RCC 7860 (cell line): ENCODE results near the gene CDC123.
"Not testable (repeated sequence)": the region's sequence is repeated elsewhere in the genome, so short reads cannot be mapped to it uniquely, and the experiment has no call there.

ENCODE experiments used
- DNase-seq: peaks from one replicate; pipeline ENCODE4 v3.0.0-alpha.2; 2015; ENCODE audit warnings: low spot score
- FAIRE-seq: peaks from 2 replicates; lab custom pipeline; 2012; peaks lifted over from hg19 to GRCh38; lab: Jason Lieb, UNC

CDC123 gene

DNA sequence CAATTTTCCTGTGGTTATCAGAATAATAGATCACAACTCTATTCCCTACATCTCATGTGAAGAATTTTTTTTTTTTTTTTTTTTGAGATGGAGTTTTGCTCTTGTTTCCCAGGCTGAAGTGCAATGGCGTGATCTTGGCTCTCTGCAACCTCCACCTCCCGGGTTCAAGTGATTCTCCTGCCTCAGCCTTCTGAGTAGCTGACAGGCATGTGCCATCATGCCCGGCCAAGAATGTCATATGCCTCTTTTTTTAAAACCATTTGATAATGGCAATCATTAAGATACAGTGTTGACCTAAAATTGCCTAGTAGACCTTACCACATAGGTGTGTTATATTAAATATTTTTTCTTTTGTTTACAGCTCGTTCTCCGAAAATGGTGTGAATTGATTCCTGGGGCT is 38.7 kb downstream of the CDC123 start:
- FAIRE-seq, DNase-seq: not testable (repeated sequence)

DNA sequence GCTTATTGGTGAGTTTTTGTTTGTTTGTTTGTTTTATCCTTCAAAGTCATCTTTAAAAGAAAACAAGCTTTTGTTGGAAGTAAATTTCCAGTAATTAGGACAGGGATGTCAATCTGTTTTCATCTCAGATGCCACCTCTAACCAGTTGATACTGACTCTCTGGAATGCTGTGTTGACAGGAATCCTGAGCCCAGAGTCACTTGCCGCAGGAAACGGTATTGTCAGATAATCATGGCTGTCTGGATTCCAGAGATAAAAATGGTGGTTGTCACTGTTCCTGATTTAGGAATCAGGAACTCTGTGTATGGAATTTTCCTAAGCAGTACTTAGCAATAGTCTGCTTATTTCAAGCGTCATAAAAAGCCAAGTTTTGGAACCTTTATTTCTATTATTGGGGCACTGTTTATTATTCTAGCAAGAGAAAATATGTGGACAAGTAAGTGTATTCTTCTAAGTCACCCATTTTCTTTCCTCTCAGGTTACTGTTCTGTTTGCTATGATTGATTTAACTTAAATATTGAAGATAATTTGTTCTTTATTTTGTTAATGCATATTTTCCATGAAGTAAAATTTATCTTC is 39.2 kb downstream of the CDC123 start:
- FAIRE-seq (no peak), DNase-seq (no peak)

GRCh38 chr10:12235796-12236195 is 39.8 kb downstream of the CDC123 start:
- no peak for DNase-seq
- no peak for FAIRE-seq

DNA sequence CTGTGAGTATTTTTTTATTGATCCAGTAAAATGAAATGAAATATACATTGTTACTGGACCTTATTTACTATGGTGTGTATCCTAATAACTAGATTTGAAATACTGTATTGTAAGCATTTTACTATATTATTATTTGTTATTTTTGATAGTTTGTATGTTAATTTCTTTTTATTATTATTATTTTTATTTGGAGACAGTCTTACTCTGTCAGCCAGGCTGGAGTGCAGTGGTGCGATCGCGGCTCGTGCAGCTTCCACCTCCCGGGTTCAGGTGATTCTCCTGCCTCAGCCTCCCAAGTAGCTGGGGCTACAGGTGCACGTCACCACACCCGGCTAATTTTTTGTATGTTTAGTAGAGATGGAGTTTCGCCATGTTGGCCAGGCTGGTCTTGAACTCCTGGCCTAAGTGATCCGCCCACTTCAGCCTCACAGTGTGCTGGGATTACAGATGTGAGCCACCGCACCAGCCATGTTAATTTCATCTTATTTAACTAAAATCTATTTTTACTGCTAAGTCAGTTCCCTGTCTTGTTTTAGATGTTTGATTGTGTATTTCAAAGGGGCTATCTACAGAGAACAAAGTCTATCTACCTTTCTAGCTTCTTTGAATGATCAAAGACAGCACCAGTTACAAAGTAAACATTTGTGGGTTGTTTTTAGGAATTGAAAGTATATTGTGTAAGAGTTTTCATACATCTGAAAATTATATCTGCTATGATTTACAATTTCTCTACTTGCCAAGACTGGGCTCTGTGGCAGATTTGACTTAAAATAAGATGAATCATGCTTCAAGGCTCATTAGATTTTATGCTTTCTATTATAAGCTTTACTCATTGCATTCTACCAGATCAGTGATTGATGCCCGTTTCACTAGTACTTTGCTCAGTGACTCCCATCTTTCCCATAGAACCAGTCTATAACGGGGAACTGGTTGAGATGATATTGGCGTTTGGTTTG is 41.6 kb downstream of the CDC123 start:
- FAIRE-seq (peak; percentile 84), DNase-seq (peak; percentile 34)

DNA sequence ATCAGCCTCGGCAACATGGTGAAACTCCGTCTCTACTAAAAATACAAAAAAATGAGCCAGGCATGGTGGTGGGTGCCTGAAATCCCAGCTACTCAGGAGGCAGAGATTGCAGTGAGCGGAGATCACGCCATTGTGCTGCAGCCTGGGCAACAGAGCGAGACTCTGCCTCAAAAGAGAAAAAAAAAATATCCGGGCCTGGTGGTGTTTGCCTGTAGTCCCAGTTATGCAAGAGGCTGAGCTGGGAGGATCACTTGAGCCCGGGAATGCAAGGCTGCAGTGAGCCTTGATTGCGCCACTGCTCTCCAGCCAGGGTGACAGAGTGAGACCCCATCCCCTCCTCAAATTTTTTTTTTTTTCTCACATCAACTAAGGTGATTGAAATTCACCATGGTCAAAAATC is 42.8 kb downstream of the CDC123 start:
- DNase-seq (no peak), FAIRE-seq (no peak)

GRCh38 chr10:12241810-12242529 is 46.0 kb downstream of the CDC123 start:
- DNase-seq (no peak), FAIRE-seq (no peak)

DNA sequence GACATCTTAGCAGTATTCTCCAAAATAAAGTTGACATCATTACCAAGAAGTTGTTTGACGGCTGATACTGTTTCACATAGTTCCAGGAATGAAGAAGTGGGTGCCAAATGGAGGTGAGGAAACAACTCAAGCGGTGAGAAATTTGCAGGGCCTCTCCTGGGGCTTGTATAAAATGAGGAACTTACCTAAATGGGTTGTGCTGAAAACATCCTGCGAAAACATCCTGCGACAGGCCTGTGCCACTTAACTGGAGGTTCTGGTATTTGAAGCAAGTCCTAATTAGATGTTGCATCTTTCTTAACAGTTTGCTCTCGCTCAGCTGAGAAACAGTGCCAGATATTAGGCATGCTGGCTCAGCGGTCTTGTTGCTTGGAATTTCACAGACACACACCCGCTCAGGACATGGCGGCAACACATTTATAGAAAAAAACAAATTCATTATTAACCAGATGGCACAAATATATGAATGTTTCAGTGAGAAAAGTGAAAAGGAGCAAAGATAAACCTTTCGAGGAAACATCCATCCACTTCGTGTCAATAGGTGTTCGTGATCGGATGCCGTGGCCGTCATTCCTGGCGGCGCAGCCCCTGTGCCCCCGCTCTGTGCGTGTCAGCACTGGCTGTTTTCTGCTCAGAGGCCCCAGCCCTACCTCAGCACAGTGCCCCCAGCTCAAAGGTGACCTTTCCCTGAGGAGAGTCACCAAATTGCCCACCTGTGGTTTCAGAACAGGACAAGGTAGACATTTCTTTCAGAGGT is 48.1 kb downstream of the CDC123 start:
- no peak for FAIRE-seq
- DNase-seq, result no peak

GRCh38 chr10:12250181-12250580 is 54.2 kb downstream of the CDC123 start:
- FAIRE-seq, result no peak
- no peak for DNase-seq

DNA sequence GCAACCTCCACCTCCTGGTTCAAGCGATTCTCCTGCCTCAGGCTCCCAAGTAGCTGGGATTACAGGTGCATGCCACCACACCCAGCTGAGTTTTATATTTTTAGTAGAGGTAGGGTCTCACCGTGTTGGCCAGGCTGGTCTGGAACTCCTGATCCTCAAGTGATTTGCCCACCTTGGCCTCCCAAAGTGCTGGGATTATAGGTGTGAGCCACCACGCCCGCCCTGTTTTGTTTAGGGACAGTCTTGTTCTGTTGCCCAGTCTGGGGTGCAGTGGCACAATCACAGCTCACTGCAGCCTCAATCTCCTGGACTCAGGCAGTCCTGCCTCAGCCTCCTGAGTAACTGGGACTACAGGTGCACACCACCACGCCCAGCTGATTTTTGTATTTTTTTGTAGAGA is 54.7 kb downstream of the CDC123 start:
- not testable (repeated sequence) for DNase-seq, FAIRE-seq

DNA sequence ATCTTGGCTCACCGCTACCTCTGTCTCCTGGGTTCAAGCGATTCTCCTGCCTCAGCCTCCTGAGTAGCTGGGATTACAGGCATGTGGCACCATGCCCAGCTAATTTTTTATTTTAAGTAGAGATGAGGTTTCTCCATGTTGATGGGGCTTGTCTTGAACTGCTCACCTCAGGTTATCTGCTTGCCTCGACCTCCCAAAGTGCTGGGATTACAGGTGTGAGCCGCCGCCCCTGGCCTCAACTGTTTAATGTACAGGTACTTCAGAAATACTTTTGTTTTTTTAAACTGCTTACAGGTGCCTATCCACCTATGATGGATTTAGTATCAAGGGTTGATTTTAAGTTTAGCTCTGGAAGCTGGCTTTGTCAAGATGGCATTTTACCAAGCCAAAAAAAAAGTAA is 55.6 kb downstream of the CDC123 start:
- FAIRE-seq, result no peak
- no peak for DNase-seq

DNA sequence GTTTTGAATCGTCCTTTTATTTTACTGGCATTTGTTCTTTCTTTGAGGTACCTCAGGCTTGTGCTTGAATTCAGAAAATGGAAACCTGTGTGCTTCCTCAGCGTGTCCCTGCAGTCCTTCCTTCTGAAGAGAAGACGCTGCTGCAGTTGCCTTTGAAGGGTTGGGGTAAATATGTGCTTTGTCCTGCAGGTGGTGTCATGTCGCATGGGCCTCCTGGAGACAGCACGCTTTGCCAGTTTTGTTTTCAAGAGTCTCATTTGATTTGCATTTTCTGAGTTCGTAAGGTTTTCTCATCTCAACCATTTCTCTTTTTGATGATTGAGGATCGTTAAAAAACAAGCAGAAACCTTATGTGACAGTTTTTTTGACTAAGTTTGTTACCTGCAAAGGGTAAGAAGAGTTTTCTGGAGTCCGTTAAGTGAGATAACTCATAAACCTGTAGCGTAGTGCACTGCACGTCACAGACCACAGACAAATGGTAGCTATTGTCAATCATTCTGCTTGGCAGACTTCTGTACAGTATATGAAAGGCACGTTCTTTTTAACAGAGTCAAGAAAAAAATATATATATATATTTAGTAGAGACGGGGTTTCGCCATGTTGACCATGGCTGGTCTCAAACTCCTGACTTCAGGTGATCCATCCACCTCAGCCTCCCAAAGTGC is 57.0 kb downstream of the CDC123 start:
- FAIRE-seq (no peak), DNase-seq (peak; percentile 20)

DNA sequence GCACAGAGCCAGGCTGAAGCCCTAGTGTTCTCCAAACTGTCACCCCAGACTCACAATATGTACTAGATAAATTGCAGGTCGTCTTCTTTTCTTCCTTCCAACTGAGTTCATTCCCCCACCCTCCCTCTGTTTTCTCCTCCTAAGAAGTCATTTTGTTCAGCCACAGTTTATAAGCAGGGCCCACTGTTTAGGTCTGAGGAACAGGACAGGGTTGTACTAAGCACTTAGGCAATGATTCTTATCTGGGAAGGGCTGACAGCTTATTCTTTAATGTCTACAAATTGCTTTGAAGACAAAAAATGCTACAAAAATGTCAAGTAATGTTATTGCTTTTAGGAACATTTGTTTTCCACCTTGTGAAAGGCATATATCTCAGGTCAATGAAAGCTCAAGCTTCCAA is 59.1 kb downstream of the CDC123 start:
- no peak for DNase-seq
- no peak for FAIRE-seq

DNA sequence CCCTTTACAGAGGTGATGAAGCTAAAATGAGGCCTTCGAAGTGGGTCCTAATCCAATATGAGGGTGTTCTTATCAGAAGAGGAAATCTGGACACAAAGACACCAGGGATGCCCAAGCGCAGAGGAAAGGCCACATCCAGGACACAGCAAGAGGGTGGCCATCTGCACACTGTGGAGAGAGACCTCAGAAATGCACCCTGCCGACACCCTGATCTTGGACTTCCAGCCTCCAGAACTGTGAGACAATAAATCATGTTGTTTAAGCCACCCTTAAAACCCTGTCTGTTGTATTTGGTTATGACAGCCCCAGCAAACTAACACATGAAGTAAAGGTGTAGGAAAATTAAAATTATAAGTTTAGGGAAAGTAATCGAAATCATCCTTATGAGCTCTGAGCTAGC is 64.0 kb downstream of the CDC123 start:
- FAIRE-seq, result no peak

DNA sequence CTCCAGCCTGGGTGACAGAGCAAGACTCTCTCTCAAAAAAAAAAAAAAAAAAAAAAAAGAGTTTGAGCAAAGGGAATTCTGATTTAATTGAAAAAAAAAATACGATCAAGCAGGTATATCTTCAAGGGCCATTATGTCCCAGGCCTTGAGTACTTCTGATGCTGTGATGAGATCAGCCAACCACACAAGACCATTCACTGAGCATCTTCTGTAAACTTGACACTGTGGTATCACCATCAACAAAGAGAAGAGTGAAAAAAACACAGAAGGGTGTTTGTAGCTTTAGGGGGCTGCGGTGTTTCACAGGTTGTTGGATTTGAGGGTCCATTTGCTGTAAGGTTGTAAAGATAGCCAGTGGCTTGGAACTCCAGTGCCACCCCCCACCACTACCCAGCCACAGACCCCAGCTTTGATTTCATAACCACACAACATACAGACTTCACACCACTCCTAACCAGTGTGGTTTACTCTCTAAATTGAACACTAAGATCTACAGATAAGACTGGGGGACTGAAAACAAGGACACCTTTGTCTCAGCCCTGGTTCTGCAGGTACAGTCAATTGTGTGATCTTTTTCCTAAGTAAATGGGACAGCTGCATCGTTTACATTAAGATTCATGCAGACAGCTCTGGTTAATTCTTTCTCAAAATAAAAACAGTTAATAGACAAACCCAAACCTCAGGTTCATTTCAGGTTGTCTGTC is 66.4 kb downstream of the CDC123 start:
- no peak for FAIRE-seq

More for the DNA sequence above, 64.0 kb downstream of the CDC123 start:
- DNase-seq, result no peak

DNA sequence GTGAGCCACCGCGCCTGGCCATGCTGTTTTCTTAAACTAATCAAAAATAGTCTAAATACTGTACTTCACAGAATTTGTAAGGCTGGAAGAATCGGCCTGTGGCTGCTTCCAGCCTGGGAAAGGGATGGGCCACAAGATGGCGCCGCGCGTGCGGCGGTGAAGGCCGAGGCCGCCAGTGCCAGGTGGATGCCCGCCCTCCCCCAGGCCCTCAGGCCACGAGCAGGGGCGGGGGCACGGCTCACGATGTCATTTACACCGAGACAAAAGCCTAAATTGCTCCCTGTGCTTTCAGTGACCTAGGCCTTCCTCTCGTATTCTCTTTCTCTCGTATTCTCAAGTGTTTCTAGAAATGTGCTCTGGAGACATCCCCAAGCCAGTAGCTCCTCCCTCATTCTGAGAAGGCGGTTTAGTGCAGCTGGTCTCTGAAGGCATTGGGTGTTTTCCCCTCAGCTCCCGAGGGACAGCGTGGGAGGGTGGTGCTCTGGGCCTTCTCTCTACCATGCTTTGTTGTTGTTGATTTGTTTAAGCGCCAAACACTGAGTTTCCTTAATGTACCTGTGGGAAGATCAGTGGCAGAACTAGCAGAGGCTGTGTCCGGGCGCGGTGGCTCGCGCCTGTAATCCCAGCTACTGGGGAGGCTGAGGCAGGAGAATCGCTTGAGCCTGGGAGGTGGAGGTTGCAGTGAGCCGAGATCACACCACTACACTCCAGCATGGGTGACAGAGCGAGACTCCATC is 68.4 kb downstream of the CDC123 start:
- FAIRE-seq, result no peak
- DNase-seq, result peak; percentile 31

More for the DNA sequence above, 66.4 kb downstream of the CDC123 start:
- no peak for DNase-seq

- FAIRE-seq, result no peak
- DNase-seq, result no peak
Measured at GRCh38 chr10:12269056-12269455, 73.1 kb downstream of the CDC123 start.

GRCh38 chr10:12271210-12271540 is 75.2 kb downstream of the CDC123 start:
- no peak for DNase-seq
- FAIRE-seq, result no peak

GRCh38 chr10:12277862-12278261 is 81.9 kb downstream of the CDC123 start:
- not testable (repeated sequence) for DNase-seq, FAIRE-seq

DNA sequence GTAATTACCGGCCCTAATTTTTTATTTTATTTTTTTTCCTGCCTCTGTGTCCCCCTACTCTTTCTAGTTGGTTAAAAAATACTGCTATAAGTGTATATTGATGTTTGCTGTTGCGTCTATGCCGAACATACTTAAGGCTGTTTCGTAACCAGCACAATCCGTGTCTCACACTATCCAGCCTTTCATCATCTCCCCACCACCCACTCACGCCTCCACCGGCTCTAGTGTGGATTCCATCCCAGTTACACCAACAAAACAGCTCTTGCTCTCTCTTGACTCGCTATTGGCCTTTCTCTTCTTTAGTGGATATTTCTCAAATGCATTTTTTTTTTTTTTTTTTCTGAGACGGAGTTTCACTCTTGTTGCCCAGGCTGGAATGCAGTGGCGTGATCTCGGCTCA is 83.3 kb downstream of the CDC123 start:
- no peak for DNase-seq
- FAIRE-seq, result no peak
